Adrenal gland (tissue), 12 donors: ENCODE data around the gene EHBP1L1. TPM values are rescaled to one million over a fixed set of nuclear protein-coding genes. Genes with fewer than 3 reads are reported as not detected.
A peak's percentile ranks its signal among the peaks of the same experiment; 100 is the strongest.

Experiments
- DNase-seq, 7 donors: peaks; one replicate each; pipeline ENCODE4 v3.0.0-alpha.2; 2019 to 2020
- H3K27ac ChIP-seq, 5 donors: fragments of 200-600 bp; sonication (generic) in 4 of 5; 1 replicate in 3 of 5; 2 replicates in 2 of 5; pipeline versions ENCODE4 v1.5.1 to v1.8.0; 2016 to 2020; ENCODE audit warnings: mild to moderate bottlenecking in 1 of 5
- H3K27me3 ChIP-seq: fragments of 200-600 bp; 2 replicates; pipeline ENCODE4 v1.8.0; 2021
- H3K36me3 ChIP-seq, 2 donors: fragments of 200-600 bp; replicated peaks in 1 of 2; 1 replicate in 1 of 2; 2 replicates in 1 of 2; pipeline versions ENCODE4 v1.5.1 to v1.8.0; 2018 to 2022
- H3K4me1 ChIP-seq, 2 donors: fragments of 200-600 bp; replicated peaks in 1 of 2; 1 replicate in 1 of 2; 2 replicates in 1 of 2; pipeline versions ENCODE4 v1.5.1 to v1.8.0; 2018 to 2021
- H3K4me3 ChIP-seq, 4 donors: fragments of 200-600 bp; sonication (generic) in 3 of 4; one replicate each; pipeline ENCODE4 v1.5.1; 2016 to 2018
- H3K9me3 ChIP-seq, 3 donors: fragments of 200-600 bp; sonication (generic) in 1 of 3; replicated peaks in 1 of 3; 1 replicate in 2 of 3; 2 replicates in 1 of 3; pipeline versions ENCODE4 v1.5.1 to v1.8.0; 2016 to 2021
- CTCF ChIP-seq, 6 experiments: fragments of 450-650 bp in 4 of 6; fragments of 200-600 bp in 2 of 6; sonication (generic) in 1 of 6; IDR thresholded peaks; 1 replicate in 5 of 6; 2 replicates in 1 of 6; pipeline versions ENCODE4 v1.5.1 to v1.8.0; 2016 to 2021; ENCODE audit warnings: antibody characterized with exemption in 6 of 6, mild to moderate bottlenecking in 2 of 6, moderate library complexity in 1 of 6
- POLR2A ChIP-seq, 2 donors: fragments of 450-650 bp; IDR thresholded peaks; one replicate each; pipeline ENCODE4 v1.6.1; 2017; ENCODE audit warnings: antibody characterized with exemption in 2 of 2, mild to moderate bottlenecking in 2 of 2, moderate library complexity in 1 of 2
- WGBS, 4 donors: extraction: QIAGEN DNeasy Blood & Tissue Kit in 2 of 4; methylation state at CpG; one replicate each; pipeline versions ENCODE4 v1.1.5 to v1.1.7; 2013 to 2017; 5-methylcytosine and 5-hydroxymethylcytosine counted together
- intact Hi-C, 2 donors: fragments of 100-400 bp; cut with DNase I; formaldehyde crosslinking; loops; one replicate each; pipeline versions ENCODE4 v1.14.1 to v1.15.0; 2022 to 2023
- polyA plus RNA-seq, 3 donors: library from polyadenylated mRNA; stranded (reverse); fragments of 200-250 nt in 2 of 3; fragments of 350-450 nt in 1 of 3; fragmentation: Illumina TruSeq in 1 of 3; extraction: RNeasy Lipid Tissue Mini Kit (QIAGEN cat#74804) in 1 of 3; gene quantifications; one replicate each; pipeline ENCODE4 v1.2.3, GENCODE V29; 2013 to 2014
- total RNA-seq, 9 donors: library from RNA; depleted of rRNA in 4 of 9; stranded (reverse); fragments of >200 nt in 4 of 9; fragments of 120-200 nt in 1 of 9; fragmentation: NEBNext Ultra II Directional in 1 of 9; extraction: Animal tissue kit (Norgen Biotek cat#: 25700) in 1 of 9; gene quantifications; one replicate each; pipeline versions ENCODE4 v1.1.0 to v1.2.4, GENCODE V29; 2013 to 2023
- donor health status: healthy with polysubstance abuse.
- donor health status: Bipolar disorder and iron deficiency.
- donor health status: DM: yes; HTN: yes; CAD: no.
- donor health status: DM: no; HTN: no; CAD: no.
- donor health status: DM: no; HTN: no; CAD: no.
- donor health status: DM: yes; HTN: yes; CAD: no.

EHBP1L1 gene
- total and polyA plus RNA-seq, 12 donors: 8.7 to 68.0 (median 34.5) TPM

- peaks cover 0 to 38% of the 10 kb centered on the region in 2 donors for H3K36me3 ChIP-seq
- intact Hi-C loops: no loop called here
- peak overlapping the region; percentile 79 to 93 (median 85) for H3K27ac ChIP-seq
- H3K9me3 ChIP-seq: no peaks in the 10 kb centered on the region
- DNase-seq: peak in 3 of 7 donors; percentile 50 to 74 (median 64)
- H3K4me1 ChIP-seq: peaks cover 21 to 34% of the 10 kb centered on the region in 2 donors
- H3K4me3 ChIP-seq: peak overlapping the region; percentile 62 to 85 (median 76)
- no peaks in the 10 kb centered on the region for H3K27me3 ChIP-seq
- WGBS, 4 donors: 0 to 2% (median 0%) methylated on average over 1 to 50 of the region's 50 CpGs
- no peak for TF ChIP-seq CTCF (IDR thresholded peaks at IDR 0.05)
- no peak for TF ChIP-seq POLR2A (IDR thresholded peaks at IDR 0.05)
These were observed 40.2 kb downstream of the EHBP1L1 start for GRCh38 chr11:65615950-65616574.

- Histone ChIP-seq H3K9me3 (no peaks in the 10 kb centered on the region), H3K27ac (peak overlapping the region in 3 of 5 donors; percentile 85 to 93 (median 89)), H3K4me3 (peak overlapping the region in 2 of 4 donors; percentile 71 to 82), H3K4me1 (peaks cover 21 to 31% of the 10 kb centered on the region in 2 donors), H3K27me3 (no peaks in the 10 kb centered on the region), H3K36me3 (peaks cover 0 to 43% of the 10 kb centered on the region in 2 donors)
- TF ChIP-seq CTCF (IDR thresholded peaks at IDR 0.05) (no peak), POLR2A (IDR thresholded peaks at IDR 0.05) (no peak)
- DNase-seq: no peak
- intact Hi-C loops: no loop called here
- 50 to 61% (median 54%) methylated on average over 10 of the region's 10 CpGs for WGBS, 4 donors
These were observed 40.7 kb downstream of the EHBP1L1 start for GRCh38 chr11:65616575-65617001.

- Histone ChIP-seq H3K4me1 (peaks cover 21 to 24% of the 10 kb centered on the region in 2 donors), H3K9me3 (no peaks in the 10 kb centered on the region), H3K27ac (no peak overlapping the region), H3K4me3 (no peak overlapping the region), H3K36me3 (peaks cover 0 to 48% of the 10 kb centered on the region in 2 donors), H3K27me3 (no peaks in the 10 kb centered on the region)
- intact Hi-C loops: no loop called here
- TF ChIP-seq POLR2A (IDR thresholded peaks at IDR 0.05): no peak
- no peak for TF ChIP-seq CTCF (IDR thresholded peaks at IDR 0.05)
- DNase-seq: no peak
- 82 to 93% (median 86%) methylated on average over 15 to 17 of the region's 17 CpGs for WGBS, 4 donors
These were observed 41.4 kb downstream of the EHBP1L1 start for GRCh38 chr11:65617136-65617850.

GRCh38 chr11:65617990-65618751, 42.3 kb downstream of the EHBP1L1 start:
- TF ChIP-seq CTCF (IDR thresholded peaks at IDR 0.05) (no peak), POLR2A (IDR thresholded peaks at IDR 0.05) (no peak)
- no peaks in the 10 kb centered on the region for H3K9me3 ChIP-seq
- H3K36me3 ChIP-seq: peaks cover 0 to 54% of the 10 kb centered on the region in 2 donors
- intact Hi-C loops: no loop called here
- no peak overlapping the region for H3K27ac ChIP-seq
- H3K4me3 ChIP-seq: no peak overlapping the region
- no peak for DNase-seq
- peaks cover 12 to 15% of the 10 kb centered on the region in 2 donors for H3K4me1 ChIP-seq
- 87 to 94% (median 89%) methylated on average over 12 to 33 of the region's 33 CpGs for WGBS, 4 donors
- no peaks in the 10 kb centered on the region for H3K27me3 ChIP-seq
